Islet of Langerhans (tissue), 1 donor: ENCODE results near the gene WDR33.
"Not testable (repeated sequence)": the region's sequence is repeated elsewhere in the genome, so short reads cannot be mapped to it uniquely, and the experiment has no call there.

Experiments used
- FAIRE-seq: peaks from one replicate; lab custom pipeline; 2011; peaks lifted over from hg19 to GRCh38; lab: Jason Lieb, UNC

The WDR33 gene

DNA sequence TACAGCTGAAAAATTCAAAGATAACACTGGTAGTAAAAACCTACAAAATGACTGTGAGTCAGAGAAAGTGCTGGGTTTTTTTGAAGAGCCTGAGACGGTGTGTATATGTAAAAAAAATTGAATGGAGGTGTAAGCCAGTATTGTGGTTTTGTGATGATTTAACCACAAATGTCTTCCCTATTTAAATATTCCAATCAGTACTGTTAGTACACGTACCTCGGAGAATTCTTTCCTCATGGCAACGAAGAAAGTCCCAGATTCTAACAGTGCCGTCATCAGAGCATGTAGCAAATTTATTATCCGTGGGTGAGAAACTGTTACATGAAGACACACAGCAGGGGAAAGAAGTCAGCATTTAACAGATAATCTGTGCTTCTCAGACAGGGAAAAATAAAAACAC is 48.1 kb downstream of the WDR33 start:
- FAIRE-seq = no peak

DNA sequence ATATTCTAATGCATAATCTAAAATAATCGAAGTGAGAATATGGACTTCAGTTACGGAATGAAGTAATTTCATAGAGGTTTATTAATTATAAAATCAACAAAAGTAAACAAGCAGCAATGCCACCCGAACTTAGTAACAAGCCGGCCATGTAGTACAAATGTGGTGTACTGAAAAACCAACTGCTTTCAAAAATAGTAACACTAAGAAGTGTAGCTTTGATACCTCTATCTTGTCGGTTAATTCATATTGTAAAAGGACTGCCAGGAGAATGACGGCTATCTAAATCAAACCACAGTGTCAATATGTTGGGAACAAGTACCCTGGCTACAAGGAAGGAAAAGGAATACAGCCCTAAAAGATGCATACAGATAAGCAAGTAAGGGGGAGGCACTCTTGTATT is 48.5 kb downstream of the WDR33 start:
- no peak for FAIRE-seq

DNA sequence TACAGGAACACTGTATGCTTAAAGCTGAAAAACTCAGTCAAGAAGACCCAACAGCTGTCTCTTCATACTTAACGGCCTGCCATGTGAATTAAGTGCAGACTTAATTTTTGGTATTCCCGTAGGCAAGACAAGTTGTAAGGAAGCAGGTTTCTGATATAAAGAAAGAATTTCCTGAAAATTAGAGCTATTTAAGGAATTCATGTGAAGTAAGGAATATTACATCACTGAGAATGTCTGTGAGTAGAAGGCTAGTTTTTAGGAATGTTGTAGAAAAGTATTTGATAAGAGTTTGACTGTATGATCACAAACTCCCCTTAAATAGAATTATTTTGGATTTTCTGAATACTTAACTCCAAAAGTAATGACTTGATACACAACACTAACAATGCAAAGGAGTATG is 51.0 kb downstream of the WDR33 start:
- FAIRE-seq = no peak

DNA sequence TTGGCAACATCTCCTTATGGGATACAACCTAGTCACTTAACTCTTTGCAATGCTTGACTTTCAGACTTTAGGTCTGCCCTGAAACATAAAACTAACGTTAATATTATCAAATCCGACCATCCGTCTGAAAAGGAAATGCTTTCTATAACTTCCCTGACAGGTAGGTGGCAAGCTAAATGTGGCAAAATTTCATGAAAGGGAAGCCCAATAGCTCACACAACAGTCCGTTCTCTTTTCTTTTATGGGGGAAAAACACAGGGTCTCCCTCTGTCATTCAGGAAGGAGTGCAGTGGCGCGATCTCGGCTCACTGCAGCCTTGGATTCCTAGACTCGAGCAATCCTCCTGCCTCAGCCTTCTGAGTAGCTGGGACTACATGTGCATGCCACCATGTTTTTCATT is 56.8 kb downstream of the WDR33 start:
- FAIRE-seq = no peak

DNA sequence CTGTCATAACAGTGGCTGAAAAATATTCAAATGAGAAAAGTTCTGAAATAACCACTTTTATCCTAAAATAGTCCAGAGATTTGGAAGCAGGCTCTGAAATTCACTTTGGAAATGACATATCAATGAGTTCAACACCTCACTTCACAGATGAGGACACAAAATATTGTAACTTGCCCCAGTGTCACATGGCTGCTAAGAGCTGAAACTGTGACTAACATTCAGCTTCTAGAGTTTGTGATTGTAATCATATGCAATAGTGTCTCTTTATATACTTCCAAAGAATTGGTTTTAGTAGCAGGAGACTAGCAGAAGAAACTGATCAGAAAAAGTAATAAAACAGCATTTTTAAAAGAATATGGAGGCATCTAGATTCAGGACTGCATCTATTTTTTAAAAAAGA is 57.6 kb downstream of the WDR33 start:
- FAIRE-seq = no peak

DNA sequence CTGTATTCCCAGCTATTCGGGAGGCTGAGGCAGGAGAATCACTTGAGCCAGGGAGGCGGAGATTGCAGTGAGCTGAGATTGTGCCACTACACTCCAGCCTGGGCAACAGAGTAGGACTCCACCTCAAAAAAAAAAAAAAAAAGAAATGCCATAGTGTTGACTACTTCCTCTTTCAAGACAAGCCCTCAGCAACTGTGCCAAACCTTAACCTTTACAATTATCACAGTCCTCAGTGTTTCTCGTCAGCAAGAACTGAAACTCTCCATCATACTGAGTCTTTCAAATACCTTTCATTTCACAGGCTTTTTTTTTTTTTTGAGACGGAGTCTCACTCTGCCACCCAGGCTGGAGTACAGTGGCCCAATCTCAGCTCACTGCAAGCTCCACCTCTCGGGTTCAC is 61.4 kb downstream of the WDR33 start:
- FAIRE-seq = not testable (repeated sequence)

DNA sequence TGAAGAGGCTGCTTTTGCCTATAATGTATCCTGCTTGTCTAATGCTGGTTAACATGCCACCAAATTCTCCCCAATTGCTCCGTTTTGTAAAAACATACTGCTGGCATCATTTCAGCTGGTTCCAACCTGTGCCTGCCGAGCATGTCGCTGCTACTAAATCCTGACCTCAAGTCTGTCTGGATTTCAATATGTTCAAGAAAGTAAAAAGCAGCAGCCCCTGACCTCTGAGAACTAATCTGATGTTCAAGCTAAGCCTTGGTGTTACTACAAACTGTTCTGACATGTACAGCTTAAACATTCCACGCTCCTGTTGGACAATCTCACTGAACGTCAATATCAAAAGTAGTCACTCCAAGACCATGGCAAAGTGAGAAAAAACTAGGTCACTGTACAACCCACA is 63.4 kb downstream of the WDR33 start:
- FAIRE-seq = no peak

DNA sequence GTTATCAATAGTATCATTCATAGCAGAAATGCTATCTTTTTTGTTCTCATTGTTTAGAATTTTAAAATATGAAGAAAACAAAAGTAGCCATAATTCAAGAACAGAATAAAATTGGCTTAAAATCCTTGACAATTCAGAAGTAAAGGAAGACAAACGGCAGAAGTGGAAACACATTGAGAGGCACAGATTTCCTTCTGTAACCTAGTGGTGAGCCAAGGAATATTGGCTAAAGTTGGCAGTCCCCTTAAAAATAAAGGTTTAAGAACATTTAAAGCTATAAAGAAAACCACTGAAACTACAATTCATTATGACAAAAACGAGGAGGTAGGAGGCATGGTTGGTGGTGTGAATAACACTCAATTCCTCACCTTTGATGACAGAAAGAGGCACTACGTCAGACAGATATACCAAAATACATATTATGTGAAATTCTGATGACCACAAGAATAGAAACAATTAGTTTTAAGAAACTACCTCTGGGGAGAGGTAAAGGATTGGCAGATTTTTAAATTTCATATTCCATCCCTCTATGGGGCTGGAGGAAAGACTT is 67.4 kb downstream of the WDR33 start:
- FAIRE-seq = no peak

DNA sequence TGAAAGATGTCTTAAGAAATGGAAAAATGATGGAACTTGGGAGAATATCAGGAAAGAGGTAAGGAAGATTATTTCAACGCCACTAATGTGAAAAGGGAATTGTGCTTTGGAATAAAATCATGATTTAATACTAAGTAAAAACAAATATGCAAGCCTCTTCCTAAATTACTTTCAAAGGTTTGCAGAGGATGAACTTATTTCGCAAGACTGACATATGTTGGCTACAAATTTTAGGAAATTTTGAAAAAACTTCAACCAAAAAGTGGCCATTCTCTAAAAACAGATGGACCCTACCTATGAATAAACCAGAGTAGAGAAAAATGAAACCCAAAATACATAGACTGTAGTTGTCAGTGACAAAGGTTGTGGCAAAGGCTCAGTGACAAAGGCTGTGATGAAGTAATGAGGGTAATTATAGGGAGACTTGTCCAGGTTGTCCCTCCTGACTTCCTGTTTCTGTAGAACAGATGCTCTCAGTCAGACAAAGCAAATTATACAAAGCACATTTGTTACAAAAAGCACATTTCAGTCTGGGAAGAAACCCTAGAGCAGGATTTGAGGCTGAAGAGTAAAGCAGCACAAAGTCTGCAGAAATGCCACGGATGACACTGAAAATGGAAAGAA is 70.2 kb downstream of the WDR33 start:
- no peak for FAIRE-seq

DNA sequence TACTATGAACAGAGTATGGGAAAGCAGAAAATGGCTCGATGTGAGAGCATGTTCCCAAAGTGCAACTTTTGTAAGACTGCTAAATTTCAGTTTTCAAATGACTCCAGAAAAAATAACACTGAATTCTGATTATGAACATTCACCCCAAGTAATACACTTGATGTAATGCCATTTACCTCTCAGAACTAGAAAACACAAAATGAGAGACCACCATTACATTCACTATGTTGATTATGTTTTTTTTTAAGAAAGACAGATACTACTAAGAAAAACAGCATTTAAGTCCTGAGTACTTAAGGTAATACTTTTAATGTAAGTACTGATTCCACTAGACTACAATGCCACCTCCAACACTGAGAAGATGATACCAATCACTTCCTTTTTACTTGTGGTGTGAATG is 71.2 kb downstream of the WDR33 start:
- FAIRE-seq = no peak

DNA sequence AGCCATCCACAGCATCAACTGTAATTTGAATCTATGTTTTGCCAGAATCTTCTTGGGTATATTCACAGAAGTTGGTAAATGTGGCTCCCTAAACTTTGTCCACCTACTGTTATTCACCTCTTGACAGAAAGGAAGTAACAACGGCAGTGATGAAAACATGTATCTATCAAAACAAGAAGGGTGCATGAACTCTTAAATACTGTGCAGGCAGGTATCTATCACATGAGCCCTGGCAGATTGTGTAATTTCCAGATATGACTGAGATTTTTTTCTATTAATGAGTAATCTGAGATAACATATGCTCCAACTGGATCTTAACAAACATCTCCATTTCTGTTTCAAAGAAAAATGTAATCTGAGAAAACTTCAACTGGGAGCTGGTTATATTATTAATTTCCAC is 73.1 kb downstream of the WDR33 start:
- no peak for FAIRE-seq

DNA sequence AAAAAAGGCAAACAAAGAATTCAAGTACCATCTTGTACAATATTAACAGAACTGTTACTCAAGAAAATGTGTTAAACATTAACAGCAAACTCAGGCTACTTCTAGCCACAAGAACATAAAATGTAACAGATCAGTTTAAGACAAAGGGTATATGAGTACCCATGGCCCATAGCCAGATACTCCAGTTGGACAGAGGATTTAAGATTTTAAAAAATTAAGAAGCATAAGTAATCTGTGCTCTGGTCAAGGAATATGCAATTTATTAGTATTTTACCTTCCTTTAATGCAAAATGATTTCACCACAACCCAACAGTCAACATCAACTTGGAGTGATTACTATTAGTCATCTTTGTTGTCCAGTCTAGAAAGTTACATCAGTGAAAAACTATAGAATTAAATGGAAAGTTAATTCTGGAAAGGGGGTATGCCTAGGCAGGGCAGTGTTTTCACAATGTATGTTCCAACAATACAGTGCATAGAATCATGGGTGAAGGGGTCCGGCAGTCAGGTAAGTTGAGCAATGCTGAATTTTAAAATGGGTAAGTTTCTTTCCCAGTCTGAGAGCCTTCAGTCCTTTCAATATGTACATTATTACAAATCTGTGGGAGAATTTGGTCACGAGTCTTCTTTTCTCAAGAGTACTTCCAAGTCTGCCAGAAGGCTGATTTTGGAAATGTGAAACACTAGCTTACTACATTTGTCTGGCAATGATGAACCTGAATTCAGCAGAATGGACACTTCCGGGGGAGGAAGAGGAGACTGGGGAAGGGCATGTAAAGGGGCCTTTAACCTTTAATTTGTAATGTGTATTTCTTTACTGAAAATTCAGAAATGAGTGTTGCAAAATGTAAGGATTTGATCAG is 75.2 kb downstream of the WDR33 start:
- FAIRE-seq = no peak

DNA sequence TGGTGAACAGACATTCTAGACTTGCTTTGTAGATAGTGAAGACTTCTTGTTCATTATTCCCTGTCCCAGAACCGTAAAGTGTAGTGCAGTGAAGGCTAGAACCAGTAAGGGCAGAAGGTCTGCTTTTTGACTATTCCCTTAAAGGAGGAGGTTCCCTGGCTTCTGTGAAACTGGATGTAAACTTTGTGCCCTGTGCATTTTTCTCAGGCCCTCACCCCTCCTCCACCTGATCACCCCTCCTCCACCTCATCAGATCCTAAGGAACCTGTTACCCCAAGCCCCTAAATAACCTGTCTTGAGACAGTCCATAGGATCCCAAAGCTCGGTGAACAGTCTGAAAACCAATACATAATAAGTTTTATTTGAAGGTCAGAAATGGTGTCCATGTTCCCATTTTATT is 75.9 kb downstream of the WDR33 start:
- FAIRE-seq = no peak

DNA sequence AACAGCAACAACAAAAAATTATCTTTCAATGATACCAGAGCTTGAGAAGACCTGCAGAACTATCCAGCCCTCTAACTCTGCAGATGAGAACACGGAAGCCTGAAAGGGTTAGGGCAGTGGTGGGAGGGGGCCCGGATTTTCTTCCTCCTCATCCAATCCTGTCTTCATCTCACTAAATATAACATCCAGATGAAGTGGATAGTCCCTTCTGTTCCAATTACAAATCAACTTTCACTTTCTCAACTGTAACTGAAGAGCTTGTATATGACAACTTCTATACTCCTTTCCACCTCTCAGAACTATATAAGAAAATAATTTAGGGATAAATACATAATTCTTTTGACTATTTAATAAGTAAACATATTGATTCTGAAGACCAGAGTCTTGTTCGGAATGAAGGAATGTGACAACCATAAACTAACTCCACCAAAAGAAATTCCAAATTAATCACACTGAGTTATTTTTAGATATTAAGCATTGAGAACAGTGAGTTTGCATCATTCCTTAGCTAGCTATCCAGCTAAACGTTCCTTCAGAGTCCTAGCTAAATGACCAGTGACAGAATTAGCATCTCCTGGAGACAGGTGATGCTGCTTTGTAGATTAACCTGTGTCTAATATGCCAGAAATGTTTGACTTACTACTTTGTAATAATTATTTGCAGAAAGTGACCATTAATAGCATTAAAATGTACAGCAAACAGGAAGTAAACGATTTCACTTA is 77.0 kb downstream of the WDR33 start:
- FAIRE-seq = no peak

DNA sequence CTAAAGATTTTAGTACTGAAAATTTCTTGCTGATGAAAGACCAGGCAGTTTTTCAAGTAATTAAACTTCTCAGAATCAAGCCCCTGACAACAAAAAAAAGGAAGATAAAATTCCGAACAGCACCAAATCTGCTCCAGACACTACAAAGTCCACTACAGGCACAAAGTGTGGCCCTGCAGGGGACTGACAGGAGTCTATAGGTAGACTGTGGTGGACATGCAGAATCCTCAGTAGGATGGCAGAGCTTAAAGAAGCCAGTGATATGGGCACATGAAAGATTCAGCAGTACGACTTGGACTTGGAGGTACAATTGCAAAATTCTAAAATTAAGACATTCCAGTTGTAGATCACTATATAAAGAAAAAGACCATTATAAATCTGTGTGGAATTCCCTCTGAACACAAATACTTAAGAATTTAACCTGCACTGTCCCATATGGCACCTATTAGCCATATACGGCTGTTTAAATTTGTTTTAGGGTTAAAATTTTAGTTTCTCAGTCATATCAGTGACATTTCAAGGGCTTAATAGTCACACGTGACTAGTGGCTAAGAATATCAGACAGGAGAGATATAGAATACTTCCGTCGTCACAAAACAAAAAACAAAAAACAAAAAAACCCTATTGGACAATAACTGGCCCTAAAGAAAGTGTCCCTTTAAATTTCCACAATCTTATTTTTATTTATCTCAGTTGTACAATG is 77.7 kb downstream of the WDR33 start:
- no peak for FAIRE-seq

DNA sequence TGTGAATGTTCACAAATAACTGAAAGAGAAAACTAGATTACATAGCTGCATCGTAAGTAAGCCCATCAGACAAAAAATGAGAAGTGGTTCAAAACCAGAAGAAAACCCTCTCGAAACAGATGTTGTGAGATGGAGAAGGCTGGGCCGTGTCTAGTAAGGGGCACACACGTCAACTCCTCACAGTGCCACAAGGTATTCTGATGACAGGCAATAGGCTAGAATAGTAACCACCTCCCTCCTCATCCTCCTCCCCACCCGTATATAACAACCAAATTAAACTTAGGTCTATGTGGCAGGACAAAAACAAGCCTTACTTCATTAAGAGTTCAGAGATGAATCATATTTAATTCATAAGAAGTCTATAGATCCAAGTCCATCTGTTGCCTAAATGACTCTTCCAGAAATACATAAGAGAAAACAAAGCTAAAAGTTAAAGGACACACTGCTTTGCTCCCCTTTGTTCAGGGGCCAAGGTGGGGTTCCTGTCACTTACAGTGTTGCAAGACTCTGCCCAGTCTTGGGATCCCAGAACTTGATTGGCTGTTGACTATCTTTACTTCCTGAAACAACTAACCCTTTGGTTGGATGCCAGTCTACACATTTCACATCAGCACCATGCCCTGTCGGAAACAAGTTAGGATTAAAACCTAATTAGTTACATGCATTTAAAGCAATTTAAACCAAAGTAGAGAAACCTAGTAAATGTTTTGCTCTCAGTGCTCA is 84.7 kb downstream of the WDR33 start:
- FAIRE-seq = no peak

DNA sequence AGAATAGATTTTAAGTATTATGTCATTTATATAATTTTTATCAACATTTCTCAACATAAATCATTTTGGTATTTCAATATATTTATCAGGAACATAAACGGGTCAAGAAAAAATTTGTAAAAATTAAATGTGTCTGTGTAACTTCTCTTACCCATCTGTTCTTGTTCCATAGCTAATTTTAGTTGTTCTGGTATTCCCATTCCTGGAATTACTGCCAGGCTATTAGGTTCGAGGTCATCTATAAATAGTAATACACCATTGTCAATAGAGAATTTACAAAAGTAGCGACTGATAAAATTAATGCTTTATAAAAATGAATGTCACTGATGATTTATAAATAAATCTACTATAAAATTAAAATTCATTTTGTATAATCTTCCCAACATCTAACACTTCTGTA is 88.2 kb downstream of the WDR33 start:
- peak; percentile 51 for FAIRE-seq

DNA sequence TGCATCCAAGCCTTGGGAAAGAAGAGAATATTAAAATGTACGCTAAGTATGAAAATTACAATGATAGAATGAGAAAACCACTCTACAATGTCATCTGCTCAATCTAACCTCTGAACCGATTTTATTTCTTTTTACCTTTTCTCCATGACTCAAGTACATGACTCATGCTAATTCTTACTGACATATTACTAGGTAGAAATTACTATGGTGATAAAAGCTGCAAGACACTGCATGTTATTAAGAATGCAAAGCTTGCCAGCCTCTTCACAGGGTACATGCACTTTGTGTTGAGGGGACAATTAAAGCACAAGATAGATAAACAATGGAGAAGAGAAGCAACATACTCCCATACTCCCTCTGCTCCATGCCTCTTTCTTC is 89.0 kb downstream of the WDR33 start:
- no peak for FAIRE-seq

DNA sequence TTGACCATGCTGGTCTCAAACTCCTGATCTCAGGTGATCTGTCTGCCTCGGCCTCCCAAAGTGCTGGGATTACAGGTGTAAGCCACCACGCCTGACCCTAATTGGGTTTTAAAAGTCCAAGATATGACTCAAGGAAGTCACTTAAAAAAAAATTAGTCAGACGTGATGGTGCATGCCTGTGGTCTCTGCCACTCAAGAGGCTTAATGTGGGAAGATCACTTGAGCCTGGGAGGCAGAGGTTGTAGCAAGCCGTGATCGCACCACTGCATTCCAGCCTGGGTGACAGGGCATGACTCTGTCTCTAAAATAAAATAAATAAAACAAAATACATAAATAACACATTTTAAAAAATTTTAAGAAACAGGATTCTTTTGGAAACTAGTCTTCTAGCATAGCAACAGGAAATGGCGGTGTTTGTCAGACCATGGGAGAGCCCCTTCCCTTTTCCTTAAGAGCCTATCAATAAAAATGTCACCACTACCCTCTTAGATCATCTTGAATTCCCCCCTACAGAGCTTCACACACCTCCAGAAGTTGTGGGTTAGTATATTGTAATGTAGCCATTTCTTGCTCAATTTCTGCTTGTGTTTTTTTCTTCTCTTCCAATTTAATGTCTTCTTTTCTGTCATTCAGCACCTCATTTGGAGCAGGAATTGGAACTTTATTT is 89.5 kb downstream of the WDR33 start:
- no peak for FAIRE-seq

DNA sequence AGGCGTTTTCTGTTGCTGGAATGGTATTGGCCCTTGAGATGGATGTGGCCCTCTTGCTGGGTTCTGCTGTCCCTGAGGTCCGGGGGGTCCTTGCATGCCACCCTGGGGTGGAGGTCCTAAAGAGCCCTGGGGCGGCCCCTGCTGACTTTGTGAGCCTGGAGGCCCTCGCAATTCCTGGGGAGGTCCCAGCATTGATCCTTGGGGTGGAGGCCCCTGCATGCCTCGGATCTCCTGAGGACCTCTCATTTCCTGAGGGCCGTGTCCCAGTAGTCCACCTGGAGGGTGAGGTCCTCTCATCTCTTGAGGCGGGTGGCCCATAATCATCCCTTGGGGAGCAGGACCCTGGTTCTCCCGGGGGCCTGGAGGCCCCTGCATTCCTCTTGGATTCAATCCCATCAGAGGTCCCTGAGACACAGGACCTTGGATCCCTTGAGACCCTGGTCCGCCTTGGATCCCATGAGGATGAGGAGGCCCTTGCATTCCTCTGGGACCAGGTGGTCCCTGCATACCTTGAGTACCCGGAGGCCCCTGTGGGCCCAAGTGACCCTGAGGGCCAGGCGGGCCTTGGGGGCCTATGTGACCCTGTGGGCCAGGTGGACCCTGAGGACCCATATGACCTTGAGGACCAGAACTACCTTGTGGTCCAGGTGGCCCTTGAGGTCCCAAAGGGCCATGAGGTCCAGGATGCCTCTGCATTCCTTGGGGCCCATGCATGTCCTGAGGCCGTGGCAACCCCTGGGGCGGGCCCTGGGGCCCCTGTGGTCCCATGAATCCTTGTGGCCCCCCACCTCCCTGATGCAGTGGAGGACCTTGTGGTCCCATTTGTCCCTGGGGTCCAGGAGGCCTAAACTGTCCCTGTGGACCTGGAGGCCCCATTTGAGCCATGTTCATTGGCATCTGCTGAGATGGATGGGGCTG is 91.4 kb downstream of the WDR33 start:
- FAIRE-seq = no peak
